Suppressor macrophage treated with lipopolysaccharide for 4 hours (primary cell): Measurements from ENCODE around the gene ITGA1.

Experiments used
- DNase-seq: peaks from one replicate; pipeline ENCODE4 v3.0.0-alpha.2; 2020

ITGA1 gene

GRCh38 chr5:53008751-53009150 lies 221.0 kb downstream of the ITGA1 start:
- DNase-seq, result peak; percentile 79
